RWPE1 (cell line): Measurements from ENCODE around the gene OR13J1.

Experiments used
- CTCF ChIA-PET: fragments of 350-600 bp; sonication (Branson Sonifier 250); formaldehyde crosslinking; extraction: SDS; loops from one replicate; lab custom pipeline; 2021; lab: Yijun Ruan, JAX
- POLR2A ChIA-PET: fragments of 400-600 bp; formaldehyde crosslinking; extraction: SDS; loops from one replicate; lab custom pipeline; 2020; ENCODE audit warnings: antibody characterized with exemption; ENCODE audit not compliant: low non-redundant PET; lab: Yijun Ruan, JAX
- DNase-seq: peaks from one replicate; pipeline ENCODE4 v3.0.0; 2012; ENCODE audit warnings: low spot score
- H3K27ac ChIP-seq: fragments of 450-650 bp; 2 replicates; pipeline ENCODE4 v1.5.1; 2017
- CTCF ChIP-seq: fragments of 450-650 bp; conservative IDR thresholded peaks from 2 replicates; pipeline ENCODE4 v1.5.1; 2017; ENCODE audit warnings: low read depth, mild to moderate bottlenecking

Gene OR13J1

GRCh38 chr9:35829084-35829763, 41.0 kb downstream of the OR13J1 start, which contains the start of gene TMEM8B:
Gene TMEM8B (plus strand): TSS chr9:35829228. CDS start chr9:35829448, 220 bp downstream.
- TF ChIP-seq CTCF = no peak
- POLR2A ChIA-PET = interaction anchor here (0.6 kb wide), 2 partner anchors 39 to 96 kb away, joined by 3 to 4 read pairs; no protein-coding TSS in a partner anchor
- DNase-seq = peak; percentile 96
- CTCF ChIA-PET = interaction anchor here (0.5 to 0.7 kb wide), 2 partner anchors 95 kb away, joined by 3 read pairs; no protein-coding TSS in a partner anchor
- peak within 1 kb of the TSS; percentile 67 for H3K27ac ChIP-seq

- TF ChIP-seq CTCF = no peak
- ChIA-PET POLR2A (interaction anchor here (0.6 kb wide), 1 partner anchor 40 kb away, joined by 4 read pairs; no protein-coding TSS in a partner anchor), CTCF (interaction anchor here (0.5 kb wide), 1 partner anchor 94 kb away, joined by 3 read pairs; no protein-coding TSS in a partner anchor)
- H3K27ac ChIP-seq = peak within 1 kb of the TSS; percentile 67
- no peak for DNase-seq
These were observed 41.5 kb downstream of the OR13J1 start, which contains the start of gene FAM221B for GRCh38 chr9:35828716-35829083. Gene FAM221B (minus strand): TSS chr9:35828732. CDS start chr9:35826161, 2,571 bp downstream.

GRCh38 chr9:35827486-35827885, 42.7 kb downstream of the OR13J1 start:
- POLR2A ChIA-PET = no interaction called here
- H3K27ac ChIP-seq = no peak overlapping the region
- CTCF ChIA-PET = no interaction called here

GRCh38 chr9:35826071-35826701, 44.0 kb downstream of the OR13J1 start:
- peak; percentile 82 for TF ChIP-seq CTCF
- POLR2A ChIA-PET = no interaction called here
- DNase-seq = peak; percentile 66
- CTCF ChIA-PET = interaction anchor here (0.5 to 1.9 kb wide), 7 partner anchors 12 to 1371 kb away, joined by 3 to 8 read pairs (median 3); partner anchors contain the start of gene HINT2
- peak overlapping the region; percentile 37 for H3K27ac ChIP-seq

More at GRCh38 chr9:35827486-35827885, 42.7 kb downstream of the OR13J1 start:
- DNase-seq = no peak
- TF ChIP-seq CTCF = no peak

- ChIA-PET CTCF (no interaction called here), POLR2A (no interaction called here)
- no peak overlapping the region for H3K27ac ChIP-seq
- TF ChIP-seq CTCF = no peak
- no peak for DNase-seq
These were observed 47.3 kb downstream of the OR13J1 start for GRCh38 chr9:35822926-35823325.

- CTCF ChIA-PET = no interaction called here
These were observed 50.1 kb downstream of the OR13J1 start for GRCh38 chr9:35820076-35820475.

More at GRCh38 chr9:35820076-35820475, 50.1 kb downstream of the OR13J1 start:
- TF ChIP-seq CTCF = no peak
- POLR2A ChIA-PET = no interaction called here
- no peak for DNase-seq
- H3K27ac ChIP-seq = no peak overlapping the region
